Activated CD8-positive, alpha-beta memory T cell treated with anti-CD3 and anti-CD28 coated beads for 4 hours (primary cell): ENCODE data around the gene NPHP1.
"Not testable (repeated sequence)": the region's sequence is repeated elsewhere in the genome, so short reads cannot be mapped to it uniquely, and the experiment has no call there.

Source experiments
- DNase-seq, 2 donors: peaks; one replicate each; pipeline ENCODE4 v3.0.0-alpha.2; 2020; ENCODE audit warnings: low read depth in 2 of 2

The NPHP1 gene

DNA sequence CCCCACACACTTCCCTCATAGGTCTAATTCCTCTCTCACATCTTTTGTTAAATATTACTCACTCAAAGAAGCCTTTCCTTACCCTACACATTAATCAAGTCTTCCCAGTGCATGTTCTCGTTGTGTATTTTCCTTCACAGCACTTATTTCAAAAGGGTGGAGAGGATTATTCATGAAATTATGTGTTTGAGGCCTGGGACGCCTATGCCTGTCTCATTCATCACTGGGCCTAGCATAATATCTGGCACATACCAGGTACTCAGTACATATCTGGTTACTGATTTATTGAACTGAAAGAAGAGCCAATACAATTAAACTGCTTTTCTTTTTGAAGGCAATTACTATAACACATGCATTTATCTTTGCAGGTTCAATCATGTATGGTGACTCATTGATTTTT is 74.1 kb downstream of the NPHP1 start:
- DNase-seq, result no peak

GRCh38 chr2:110126906-110127305 is 77.9 kb downstream of the NPHP1 start:
- DNase-seq, result no peak

GRCh38 chr2:110126086-110126773 is 78.6 kb downstream of the NPHP1 start:
- DNase-seq, result no peak

DNA sequence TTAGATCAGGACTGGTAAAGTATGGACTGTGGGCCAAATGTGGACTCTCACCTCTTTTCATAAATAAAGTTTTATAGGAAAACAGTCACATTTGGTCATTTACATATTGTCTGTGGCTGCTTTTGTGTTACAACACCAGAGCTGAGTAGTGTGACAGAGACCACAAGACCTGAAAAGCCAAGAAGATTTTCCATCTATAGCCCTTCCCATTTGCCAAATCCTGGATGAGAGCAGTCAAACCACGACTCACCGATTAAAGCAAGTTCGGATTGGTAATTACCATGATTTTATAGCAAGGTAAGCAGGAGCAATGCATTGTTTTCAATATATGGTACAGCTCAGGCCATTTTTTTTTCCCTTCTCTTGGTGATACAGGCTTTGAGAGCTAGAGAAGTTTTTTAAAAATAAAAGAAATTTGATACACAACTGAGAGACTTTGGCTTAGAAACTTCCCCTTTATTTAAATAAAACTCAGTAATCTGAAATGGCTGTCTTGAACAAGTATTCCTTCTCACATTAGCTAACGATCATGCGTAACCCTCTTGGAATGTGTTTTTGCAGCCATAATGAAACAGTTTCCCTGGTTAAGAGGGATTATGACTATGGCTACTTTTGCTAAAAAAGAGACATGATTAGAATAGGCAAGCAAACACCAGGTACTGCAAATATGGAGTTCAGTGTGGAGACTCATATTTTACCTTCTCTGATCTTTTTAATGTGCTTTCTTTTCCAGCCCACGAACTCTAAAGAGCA is 79.7 kb downstream of the NPHP1 start:
- no peak for DNase-seq

GRCh38 chr2:110124038-110124825 is 80.6 kb downstream of the NPHP1 start:
- DNase-seq, result no peak

DNA sequence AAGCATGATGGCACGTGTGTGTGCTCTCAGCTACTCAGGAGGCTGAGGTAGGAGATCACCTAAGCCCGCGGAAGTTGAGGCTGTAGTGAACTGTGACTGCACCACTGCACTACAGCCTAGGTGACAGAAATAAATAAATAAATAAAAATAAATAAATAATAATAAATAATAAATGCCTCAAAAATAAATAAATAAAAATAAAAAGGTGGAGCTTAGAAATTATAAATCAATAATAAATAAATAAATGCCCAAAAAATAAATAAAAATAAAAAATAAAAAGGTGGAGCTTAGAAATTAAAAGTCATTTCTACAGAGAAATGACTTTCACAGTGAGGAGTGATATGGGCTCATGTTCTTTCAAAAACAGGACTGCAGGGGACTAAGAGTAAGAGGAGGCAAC is 83.2 kb downstream of the NPHP1 start:
- no peak for DNase-seq

DNA sequence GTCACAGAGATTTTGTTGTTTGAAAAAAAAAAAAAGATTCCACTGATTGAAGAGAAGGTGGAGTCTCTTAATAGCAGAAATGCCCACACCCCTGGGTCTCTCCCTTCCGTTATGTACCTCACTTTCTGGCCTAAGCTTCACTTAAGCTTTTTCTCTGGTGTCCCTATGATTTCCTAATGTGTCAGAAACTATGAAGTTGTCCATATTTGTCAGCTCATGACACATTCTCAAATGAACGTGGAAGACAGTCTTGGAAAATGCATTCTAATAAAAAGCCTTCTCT is 83.8 kb downstream of the NPHP1 start:
- DNase-seq, result no peak

- no peak for DNase-seq
These were observed 84.4 kb downstream of the NPHP1 start for GRCh38 chr2:110120171-110121051.

- DNase-seq, result no peak
These were observed 88.6 kb downstream of the NPHP1 start for GRCh38 chr2:110116033-110116710.

GRCh38 chr2:110115291-110116032 is 89.4 kb downstream of the NPHP1 start, which contains the start of gene MALL:
TSS of gene MALL (minus strand) at chr2:110115822. CDS start at chr2:110115792, 30 bp downstream.
- DNase-seq, result no peak

DNA sequence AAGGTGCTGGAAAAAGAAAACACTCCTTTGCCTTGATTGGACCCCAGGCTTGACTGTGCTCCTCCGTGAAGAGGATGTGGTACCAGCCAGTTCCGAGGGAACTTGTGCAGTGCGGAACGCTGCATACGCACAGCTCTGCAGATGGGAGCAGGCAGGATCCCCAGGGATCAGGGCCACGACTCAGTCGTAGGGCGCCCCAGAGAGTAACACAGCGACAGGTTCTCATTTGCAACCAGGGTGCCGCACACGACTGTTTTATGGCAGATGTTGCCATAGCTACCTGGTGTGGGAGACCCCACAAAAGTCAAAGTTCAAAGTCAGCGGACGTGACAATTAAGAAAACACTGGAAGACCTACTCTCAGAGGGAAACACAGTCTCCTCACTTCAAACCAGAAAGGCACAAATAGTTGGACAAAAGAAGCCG is 90.0 kb downstream of the NPHP1 start:
- no peak for DNase-seq

DNA sequence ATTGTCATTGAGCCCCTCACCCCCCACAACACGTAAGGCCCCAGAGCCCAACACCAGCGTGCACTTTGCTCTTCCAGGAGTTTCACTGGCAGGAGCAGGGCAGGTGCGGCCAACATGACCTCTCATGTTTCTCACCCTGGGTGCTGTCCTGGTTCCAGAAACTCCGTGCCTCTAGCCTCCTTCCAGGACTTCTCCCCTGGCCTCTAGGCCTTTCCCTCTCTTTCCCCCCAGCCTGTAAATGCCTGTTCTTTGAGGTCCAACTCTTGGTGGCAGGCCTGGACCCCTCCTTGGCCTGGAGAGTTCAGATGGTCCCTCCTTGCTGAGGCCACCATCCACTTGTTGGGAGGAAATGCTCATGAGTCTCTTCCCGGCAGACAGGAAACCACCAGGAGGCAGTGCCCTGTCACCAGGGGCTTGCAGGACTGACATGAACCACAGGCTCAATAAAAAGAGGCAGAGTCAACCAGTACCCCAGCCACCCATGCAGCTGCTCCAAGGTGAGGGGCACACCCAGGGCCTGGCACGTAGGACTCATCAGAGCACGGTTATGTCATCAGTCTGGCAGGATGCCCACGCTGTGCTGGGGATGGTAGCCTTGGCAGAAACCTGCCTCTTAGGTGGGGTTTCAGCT is 90.7 kb downstream of the NPHP1 start:
- no peak for DNase-seq

GRCh38 chr2:110108291-110108690 is 96.5 kb downstream of the NPHP1 start:
- not testable (repeated sequence) for DNase-seq

DNA sequence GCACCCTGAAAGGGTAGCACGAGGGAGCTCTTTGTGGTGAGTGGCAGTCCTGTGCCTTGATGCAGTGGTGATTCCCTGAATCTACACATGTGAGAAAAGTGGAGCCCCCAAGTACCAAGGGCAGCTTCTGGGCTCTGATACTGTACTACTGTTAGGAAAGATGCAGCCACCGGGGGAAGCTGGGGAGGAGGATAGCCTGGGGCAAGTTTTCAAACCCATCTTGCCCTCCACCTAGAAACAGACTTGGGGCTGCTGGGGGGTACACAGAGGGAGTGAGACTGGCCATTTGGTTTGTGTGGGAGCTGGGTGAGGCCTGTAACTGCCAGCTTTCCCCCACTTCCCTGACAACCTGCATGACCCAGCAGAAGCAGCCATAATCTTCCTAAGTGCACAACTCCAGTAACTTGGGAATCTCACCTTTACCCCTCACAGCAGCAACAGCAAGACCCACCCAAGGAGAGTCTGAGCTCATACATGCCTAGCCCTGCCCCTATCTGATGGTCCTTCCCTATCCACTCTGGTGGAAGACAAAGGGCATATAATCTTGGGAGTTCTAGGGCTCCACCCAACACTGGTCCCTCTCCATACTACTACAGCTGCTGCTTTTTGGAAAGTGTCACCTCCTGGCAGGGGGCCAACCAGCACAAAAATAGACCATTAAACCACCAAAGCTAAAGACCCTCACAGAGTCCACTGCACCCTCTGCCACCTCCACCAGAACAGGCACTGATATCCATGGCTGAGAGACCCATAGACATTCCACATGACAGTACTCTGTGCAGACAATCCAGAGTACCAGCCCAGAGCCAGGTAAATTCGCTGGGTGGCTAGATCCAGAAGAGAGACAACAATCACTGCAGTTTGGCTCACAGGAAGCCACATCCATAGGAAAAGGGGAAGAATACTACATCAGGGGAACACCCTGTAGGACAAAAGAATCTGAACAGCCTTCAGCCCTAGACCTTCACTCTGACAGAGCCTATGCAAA is 97.4 kb downstream of the NPHP1 start:
- no peak for DNase-seq

- DNase-seq, result no peak
These were observed 98.2 kb downstream of the NPHP1 start for GRCh38 chr2:110106642-110107041.

DNA sequence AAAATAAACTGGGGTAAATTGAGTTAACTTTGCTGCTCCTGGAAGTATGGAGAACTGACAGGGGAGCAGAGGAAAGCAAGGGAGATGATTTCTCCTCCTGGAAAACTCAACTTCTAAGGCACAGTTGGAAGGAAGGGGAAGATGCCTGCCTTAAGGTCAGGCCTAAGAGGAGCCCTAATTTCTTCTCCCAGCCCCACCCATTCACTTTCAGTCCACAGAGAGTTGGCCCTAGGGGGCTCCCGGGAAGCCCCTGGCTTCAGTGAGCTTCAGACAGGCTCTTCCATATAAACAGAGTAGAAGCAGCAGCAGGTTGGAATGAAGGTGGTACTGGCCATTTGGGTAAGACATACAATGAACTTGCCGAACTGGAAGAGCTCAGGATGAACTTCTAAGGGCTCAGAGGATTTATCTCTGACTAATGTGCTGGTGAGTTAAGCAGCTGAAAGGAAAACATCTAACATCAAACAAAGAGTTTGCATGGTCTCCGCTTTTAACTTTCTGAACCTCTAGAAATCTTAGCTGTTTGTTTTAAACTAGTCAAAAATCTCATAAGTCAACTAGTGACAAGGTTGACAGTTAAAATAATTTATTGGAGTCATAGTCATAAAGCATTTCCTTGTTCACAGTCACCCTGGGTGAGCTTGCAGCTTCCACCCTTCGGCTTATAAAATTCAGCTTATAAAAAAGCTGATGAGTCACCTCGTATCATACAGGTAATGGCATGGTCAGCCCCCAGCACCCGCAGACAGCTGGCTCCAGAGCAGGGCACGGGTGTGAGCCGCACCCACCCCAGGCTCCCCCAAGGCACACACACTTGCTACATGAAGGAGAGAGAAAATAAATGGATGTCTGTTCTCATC is 99.0 kb downstream of the NPHP1 start:
- no peak for DNase-seq

GRCh38 chr2:110105183-110105582 is 99.6 kb downstream of the NPHP1 start:
- DNase-seq, result no peak
